Karpas-422 (cell line): ENCODE data around the gene MRAS. TPM values are rescaled to one million over a fixed set of nuclear protein-coding genes. Genes with fewer than 3 reads are reported as not detected.

Source experiments
- total RNA-seq: library from RNA; depleted of rRNA; stranded (reverse); fragments of >200 nt; shearing (Covaris generic); gene quantifications from 2 replicates; pipeline ENCODE4 v1.2.3, GENCODE V29; 2014; ENCODE audit warnings: low replicate concordance; rRNA removed

Gene MRAS
- total RNA-seq, 1 experiment from 2014 or later: not detected

Other genes with a start within 250 kb of the MRAS start
- not detected in 2 replicates for gene DZIP1L, start 233.0 kb upstream of the MRAS start, total RNA-seq
- gene A4GNT, start 216.2 kb upstream of the MRAS start, total RNA-seq: not detected in 2 replicates
- gene DBR1, start 173.7 kb upstream of the MRAS start, total RNA-seq: 9.7 and 12.3 TPM in 2 replicates
- 22.0 and 64.0 TPM in 2 replicates for gene ARMC8, start 161.3 kb upstream of the MRAS start, total RNA-seq
- gene NME9, start 18.7 kb upstream of the MRAS start, total RNA-seq: not detected in 2 replicates
- not detected in 2 replicates for gene ESYT3, start 86.0 kb downstream of the MRAS start, total RNA-seq
- gene CEP70, start 245.7 kb downstream of the MRAS start, total RNA-seq: 16.6 and 43.9 TPM in 2 replicates